Large intestine (tissue), 3 donors: ENCODE measurements around the gene TAP2. TPM values are rescaled to one million over a fixed set of nuclear protein-coding genes. Genes with fewer than 3 reads are reported as not detected.
"Not testable (repeated sequence)": the region's sequence is repeated elsewhere in the genome, so short reads cannot be mapped to it uniquely, and the experiment has no call there.

Source experiments
- DNase-seq, 2 donors: peaks; one replicate each; pipeline versions ENCODE4 v3.0.0 to v3.0.0-alpha.2; 2013
- H3K27ac ChIP-seq: one replicate; pipeline ENCODE4 v1.5.1; 2013; ENCODE audit warnings: low read length
- H3K27me3 ChIP-seq: 2 replicates; pipeline ENCODE4 v1.6.1; 2013; ENCODE audit warnings: low read length; ENCODE audit not compliant: control insufficient read depth, insufficient read depth
- H3K36me3 ChIP-seq: 2 replicates; pipeline ENCODE4 v1.6.1; 2013; ENCODE audit warnings: low read length; ENCODE audit not compliant: control insufficient read depth, insufficient read depth
- H3K4me1 ChIP-seq: one replicate; pipeline ENCODE4 v1.6.1; 2013; ENCODE audit warnings: low read length; ENCODE audit not compliant: control insufficient read depth, insufficient read depth
- H3K4me3 ChIP-seq: one replicate; pipeline ENCODE4 v1.5.1; 2013; ENCODE audit warnings: low read length
- H3K9me3 ChIP-seq: one replicate; pipeline ENCODE4 v1.6.1; 2013; ENCODE audit warnings: mild to moderate bottlenecking, low read depth, low read length, moderate library complexity; ENCODE audit not compliant: control insufficient read depth
- WGBS: methylation state at CpG from one replicate; pipeline ENCODE4 v1.1.5; 2013; ENCODE audit warnings: low lambda C conversion rate; ENCODE audit not compliant: insufficient coverage; 5-methylcytosine and 5-hydroxymethylcytosine counted together
- polyA plus RNA-seq: library from polyadenylated mRNA; unstranded; fragments of 120-200 nt; gene quantifications from one replicate; pipeline ENCODE4 v1.2.1, GENCODE V29; 2013

TAP2 gene
- polyA plus RNA-seq, 1 donor, result 13.3 TPM

DNA sequence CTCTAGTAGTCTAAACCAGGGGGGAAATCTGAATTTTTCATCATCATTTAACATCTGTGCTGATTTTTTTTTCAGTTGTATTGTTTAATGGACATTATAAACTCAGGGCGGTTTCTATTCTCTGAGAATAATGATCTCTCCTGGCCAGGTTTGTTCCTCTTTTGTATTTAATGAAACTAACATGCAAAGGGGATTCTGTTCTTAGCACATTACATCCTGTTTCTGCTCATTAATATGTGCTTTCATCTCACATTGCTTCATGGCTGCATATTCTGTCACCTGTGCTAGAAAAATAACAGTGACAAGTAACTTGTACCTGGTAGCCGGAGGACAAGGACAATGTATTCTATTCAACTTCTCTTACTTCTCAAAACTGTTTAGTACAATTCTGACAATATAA, 22.5 kb downstream of the TAP2 start:
- Histone ChIP-seq H3K4me3 (no peak overlapping the region), H3K27ac (no peak overlapping the region)

DNA sequence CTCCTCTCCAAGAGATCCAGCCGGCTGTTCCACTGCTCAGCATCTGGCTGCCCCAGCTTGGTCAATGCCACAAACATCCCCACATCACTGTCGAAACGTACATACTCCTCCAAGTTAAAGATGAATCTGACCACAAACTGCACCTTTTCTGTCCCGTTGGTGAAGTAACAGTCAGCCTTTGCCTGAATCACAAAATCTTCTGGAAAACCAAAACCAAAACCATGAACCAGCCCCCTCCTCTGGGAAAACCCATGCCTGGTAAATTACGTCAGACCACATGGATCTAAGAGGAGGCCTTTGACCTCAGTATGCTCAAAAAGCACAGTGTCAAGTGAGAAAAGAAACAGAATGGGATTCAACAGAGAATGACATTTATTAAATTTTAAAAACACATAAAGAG, 23.4 kb downstream of the TAP2 start:
- Histone ChIP-seq H3K36me3 (no peaks in the 10 kb centered on the region), H3K27me3 (peaks cover 21% of the 10 kb centered on the region), H3K27ac (no peak overlapping the region), H3K4me3 (no peak overlapping the region), H3K9me3 (no peaks in the 10 kb centered on the region), H3K4me1 (no peaks in the 10 kb centered on the region)
- WGBS, result no CpG with 5 or more reads among the region's 5 CpGs
- no peak for DNase-seq

More for the DNA sequence above, 22.5 kb downstream of the TAP2 start:
- DNase-seq, result no peak
- 100% methylated on average over 2 of the region's 2 CpGs for WGBS
- peaks cover 24% of the 10 kb centered on the region for H3K27me3 ChIP-seq
- no peaks in the 10 kb centered on the region for H3K9me3 ChIP-seq
- H3K4me1 ChIP-seq, result no peaks in the 10 kb centered on the region
- no peaks in the 10 kb centered on the region for H3K36me3 ChIP-seq

DNA sequence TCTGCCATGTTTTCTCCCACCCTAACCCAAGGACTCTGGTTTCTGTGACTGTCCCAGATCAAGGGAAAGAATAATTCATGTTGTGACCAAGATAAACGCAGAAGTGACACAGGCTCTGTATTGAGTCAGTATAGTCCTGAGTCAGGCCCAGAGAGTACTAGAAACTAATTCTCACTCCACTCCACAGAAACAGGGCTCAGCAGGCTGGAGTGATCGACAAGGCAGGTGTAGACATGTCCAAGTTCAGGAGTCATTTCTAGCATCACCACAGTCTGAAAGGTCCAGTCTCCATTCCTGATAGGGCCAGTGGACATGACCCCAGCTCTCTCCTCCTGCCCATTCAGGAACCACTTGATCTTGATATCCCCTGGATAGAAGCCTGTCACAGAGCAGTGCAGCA, 24.4 kb downstream of the TAP2 start:
- DNase-seq, result no peak
- no peak overlapping the region for H3K27ac ChIP-seq
- peaks cover 21% of the 10 kb centered on the region for H3K27me3 ChIP-seq
- no peaks in the 10 kb centered on the region for H3K4me1 ChIP-seq
- WGBS, result 100% methylated on average over 1 of the region's 2 CpGs
- no peaks in the 10 kb centered on the region for H3K36me3 ChIP-seq
- no peak overlapping the region for H3K4me3 ChIP-seq
- H3K9me3 ChIP-seq, result no peaks in the 10 kb centered on the region

DNA sequence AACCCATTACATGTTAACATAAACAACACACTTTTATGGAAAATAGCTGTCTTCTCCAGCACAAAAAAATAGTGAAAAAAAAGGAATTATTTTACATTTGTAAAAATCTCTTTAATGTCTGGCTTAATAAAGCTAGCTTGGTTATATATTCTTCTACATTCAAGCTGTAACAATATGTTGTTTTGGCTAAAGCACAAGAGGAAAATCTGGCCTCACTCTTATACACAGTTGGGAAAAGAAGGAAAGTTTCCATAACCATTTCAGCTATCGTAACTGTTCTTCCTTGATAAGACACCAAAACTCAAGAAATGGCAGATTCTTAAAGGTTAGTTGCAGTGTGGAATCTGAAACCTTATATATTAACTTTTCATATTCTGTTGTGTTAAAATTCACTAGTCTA, 29.4 kb downstream of the TAP2 start:
- DNase-seq, result no peak
- no peak overlapping the region for H3K4me3 ChIP-seq
- no peaks in the 10 kb centered on the region for H3K4me1 ChIP-seq
- no peak overlapping the region for H3K27ac ChIP-seq
- 0% methylated on average over 1 of the region's 1 CpG for WGBS
- no peaks in the 10 kb centered on the region for H3K9me3 ChIP-seq
- H3K36me3 ChIP-seq, result no peaks in the 10 kb centered on the region
- H3K27me3 ChIP-seq, result peaks cover 18% of the 10 kb centered on the region

DNA sequence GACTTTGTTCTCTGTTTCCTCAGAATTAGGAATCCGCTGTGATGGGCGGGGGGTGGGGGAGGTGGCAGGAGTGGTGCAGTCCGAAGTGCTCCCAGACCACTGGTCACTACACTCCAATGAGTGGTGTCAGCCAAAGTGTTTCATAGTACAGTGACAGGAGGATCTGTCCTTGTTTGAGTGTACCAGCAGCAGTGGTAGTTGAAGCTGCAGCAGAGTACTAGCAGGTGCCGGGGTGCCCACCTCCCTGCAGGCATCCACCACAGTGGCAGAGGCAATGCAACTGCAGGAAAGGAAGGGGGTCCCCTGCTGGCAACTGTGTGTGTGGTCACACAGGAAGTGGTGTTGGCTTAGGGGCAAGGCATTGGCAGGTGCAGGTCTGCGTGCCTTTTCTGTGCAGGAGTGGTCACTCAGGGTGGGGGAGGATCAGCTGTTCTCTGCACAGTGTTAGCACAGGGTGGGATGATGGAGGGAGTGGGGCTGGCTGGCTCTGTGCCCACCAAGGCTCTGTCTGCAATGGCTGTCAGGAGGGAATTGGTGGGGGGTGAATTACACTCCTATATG, 31.4 kb downstream of the TAP2 start:
- no peak for DNase-seq
- H3K4me1 ChIP-seq, result no peaks in the 10 kb centered on the region
- no peak overlapping the region for H3K4me3 ChIP-seq
- WGBS, result no CpG with 5 or more reads among the region's 5 CpGs
- no peaks in the 10 kb centered on the region for H3K36me3 ChIP-seq
- no peaks in the 10 kb centered on the region for H3K9me3 ChIP-seq
- H3K27ac ChIP-seq, result no peak overlapping the region
- peaks cover 9% of the 10 kb centered on the region for H3K27me3 ChIP-seq

DNA sequence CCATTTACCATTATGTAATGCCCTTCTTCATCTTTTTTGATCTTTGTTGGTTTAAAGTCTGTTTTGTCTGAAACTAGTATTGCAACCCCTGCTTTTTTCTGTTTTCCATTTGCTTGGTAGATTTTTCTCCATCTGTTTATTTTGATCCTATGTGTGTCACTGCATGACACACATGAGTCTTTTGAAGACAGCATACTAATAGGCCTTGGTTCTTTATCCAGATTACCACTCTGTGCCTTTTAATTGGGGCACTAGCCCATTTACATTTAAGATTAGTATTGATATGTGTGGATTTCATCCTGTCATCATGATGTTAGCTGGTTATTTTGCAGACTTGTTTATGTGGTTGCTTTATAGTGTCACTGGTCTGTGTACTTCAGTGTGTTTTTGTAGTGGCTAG, 33.1 kb downstream of the TAP2 start:
- not testable (repeated sequence) for H3K4me3 ChIP-seq, DNase-seq, H3K4me1 ChIP-seq, H3K9me3 ChIP-seq, H3K36me3 ChIP-seq, H3K27ac ChIP-seq
- H3K27me3 ChIP-seq, result peaks cover 11% of the 10 kb centered on the region

DNA sequence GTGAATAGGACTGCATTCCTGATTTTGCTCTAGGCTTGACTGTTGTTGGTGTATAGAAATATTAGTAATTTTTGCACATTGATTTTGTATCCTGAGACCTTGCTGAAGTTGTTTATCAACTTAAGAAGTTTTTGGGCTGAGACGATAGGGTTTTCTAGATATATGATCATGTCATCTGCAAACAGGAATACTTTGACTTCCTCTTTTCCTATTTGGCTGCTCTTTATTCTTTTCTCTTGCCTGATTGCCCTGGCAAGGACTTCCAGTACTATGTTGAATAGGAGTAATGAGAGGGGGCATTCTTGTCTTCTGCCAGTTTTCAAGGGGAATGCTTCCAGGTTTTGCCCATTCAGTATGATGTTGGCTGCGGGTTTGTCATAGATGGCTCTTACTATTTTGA, 35.1 kb downstream of the TAP2 start:
- DNase-seq, result no peak
- Histone ChIP-seq H3K4me1 (no peaks in the 10 kb centered on the region), H3K4me3 (no peak overlapping the region), H3K9me3 (no peaks in the 10 kb centered on the region), H3K36me3 (no peaks in the 10 kb centered on the region), H3K27ac (no peak overlapping the region), H3K27me3 (peaks cover 26% of the 10 kb centered on the region)
- 67% methylated on average over 1 of the region's 2 CpGs for WGBS

DNA sequence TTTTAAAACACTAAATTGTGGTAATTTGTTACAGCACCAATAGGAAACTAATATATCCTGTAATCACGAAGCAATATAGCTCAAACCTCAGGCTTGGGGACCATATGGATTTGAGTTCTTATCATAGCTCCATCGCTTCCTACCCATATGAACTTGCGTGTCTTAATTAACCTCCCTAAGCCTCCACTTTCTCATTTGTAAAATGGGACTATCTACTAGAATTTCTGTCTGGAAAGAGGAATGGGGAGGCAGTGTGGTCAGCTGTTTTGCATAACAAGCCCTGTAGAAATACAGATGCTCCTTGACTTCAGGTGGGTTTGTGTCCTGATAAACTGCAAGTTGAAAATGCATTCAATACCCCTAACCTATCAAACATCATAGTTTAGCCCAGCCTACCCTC, 38.8 kb downstream of the TAP2 start:
- DNase-seq, result no peak
- Histone ChIP-seq H3K36me3 (no peaks in the 10 kb centered on the region), H3K4me1 (peaks cover 2% of the 10 kb centered on the region), H3K9me3 (no peaks in the 10 kb centered on the region), H3K27ac (no peak overlapping the region), H3K27me3 (peaks cover 51% of the 10 kb centered on the region), H3K4me3 (no peak overlapping the region)
- no CpG with 5 or more reads among the region's 3 CpGs for WGBS

DNA sequence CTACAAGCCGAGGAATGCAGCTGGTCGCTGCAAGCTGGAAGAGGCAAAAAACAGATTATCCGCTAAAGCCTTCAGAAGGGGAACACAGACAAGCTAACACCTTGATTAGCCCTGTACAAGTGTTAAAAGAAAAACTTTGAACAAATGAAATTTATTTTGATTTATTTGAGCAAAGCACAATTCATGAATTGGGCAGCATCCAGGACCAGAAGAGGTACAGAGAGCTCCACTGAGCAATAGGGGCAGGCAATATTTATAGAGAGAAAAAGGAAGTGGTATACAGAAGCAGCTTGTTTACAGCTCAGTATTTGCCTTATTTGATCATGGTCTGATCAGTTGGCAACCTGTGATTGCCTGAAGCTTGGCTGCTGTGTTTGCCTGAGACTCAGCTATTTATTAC, 39.4 kb downstream of the TAP2 start:
- H3K36me3 ChIP-seq, result no peaks in the 10 kb centered on the region
- no peaks in the 10 kb centered on the region for H3K9me3 ChIP-seq
- no peak overlapping the region for H3K27ac ChIP-seq
- H3K27me3 ChIP-seq, result peaks cover 56% of the 10 kb centered on the region
- 90% methylated on average over 2 of the region's 3 CpGs for WGBS
- DNase-seq, result no peak
- H3K4me3 ChIP-seq, result no peak overlapping the region
- H3K4me1 ChIP-seq, result peaks cover 2% of the 10 kb centered on the region

DNA sequence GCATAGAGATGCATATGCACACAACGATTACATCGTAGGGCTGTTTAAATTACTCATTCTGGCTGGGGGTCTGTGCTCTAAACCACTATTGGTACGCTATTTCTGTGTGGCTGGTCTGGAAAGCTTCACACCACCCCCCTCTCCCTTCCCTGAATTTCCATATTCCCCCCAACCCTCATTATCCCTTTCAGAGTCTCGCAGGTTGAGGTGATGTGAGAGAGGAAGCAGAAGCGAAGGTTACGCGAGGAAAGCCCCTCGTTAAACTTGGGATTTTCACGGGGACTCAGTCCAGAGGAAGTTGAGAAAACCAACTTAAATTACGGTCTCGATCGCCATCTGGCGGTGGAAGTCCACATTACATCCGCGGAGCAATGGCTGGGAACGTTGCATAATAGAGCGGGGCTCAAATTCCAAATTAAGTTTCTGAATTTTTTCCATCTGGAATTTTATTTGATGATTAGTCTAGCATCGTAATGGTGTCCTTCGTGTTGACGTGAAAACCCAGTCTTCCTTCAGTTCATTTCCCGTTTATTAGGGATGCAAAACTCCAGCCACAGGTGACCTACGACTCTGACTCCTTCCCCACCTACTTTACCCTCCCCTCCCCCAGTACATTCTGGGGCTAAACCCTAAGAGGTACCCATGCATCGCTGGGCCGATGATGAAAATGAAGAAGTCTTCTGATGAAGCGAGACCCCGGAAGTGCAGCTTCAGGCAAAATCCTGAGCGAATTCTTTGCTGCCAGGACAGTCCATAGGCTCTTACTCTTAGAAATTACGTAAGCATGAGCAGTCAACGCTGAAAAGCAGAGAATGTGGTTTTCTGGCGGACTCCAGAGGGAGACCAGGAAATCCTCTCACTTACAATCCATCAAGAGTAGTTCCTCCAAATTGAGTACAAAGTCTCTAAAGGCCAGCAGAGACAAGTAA, 41.4 kb downstream of the TAP2 start:
- WGBS, result 59% methylated on average over 3 of the region's 30 CpGs

DNA sequence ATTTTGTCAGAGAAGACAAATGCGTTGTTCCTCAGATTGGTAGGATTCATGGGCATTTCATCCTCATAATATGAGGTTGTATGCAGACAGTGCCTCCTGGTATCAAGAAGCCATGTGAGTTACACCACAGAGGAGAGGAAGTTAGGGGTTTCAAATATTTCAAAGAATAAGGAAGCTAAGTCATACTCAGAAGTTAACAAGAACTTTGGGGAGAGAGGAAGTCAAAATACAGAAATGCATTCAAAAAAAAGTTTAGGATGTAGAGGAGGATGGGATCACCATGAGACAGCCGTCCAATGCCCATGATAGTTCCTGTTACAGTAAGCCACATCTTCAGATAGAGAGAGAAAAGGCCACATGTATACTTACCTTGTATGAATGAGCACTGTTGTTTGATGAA, 44.0 kb downstream of the TAP2 start:
- no CpG with 5 or more reads among the region's 2 CpGs for WGBS
- no peak for DNase-seq
- Histone ChIP-seq H3K27ac (no peak overlapping the region), H3K36me3 (no peaks in the 10 kb centered on the region), H3K27me3 (peaks cover 69% of the 10 kb centered on the region), H3K4me3 (no peak overlapping the region), H3K4me1 (peaks cover 2% of the 10 kb centered on the region), H3K9me3 (no peaks in the 10 kb centered on the region)

More for the DNA sequence above, 41.4 kb downstream of the TAP2 start:
- no peaks in the 10 kb centered on the region for H3K9me3 ChIP-seq
- peaks cover 64% of the 10 kb centered on the region for H3K27me3 ChIP-seq
- H3K4me1 ChIP-seq, result peaks cover 2% of the 10 kb centered on the region
- H3K36me3 ChIP-seq, result no peaks in the 10 kb centered on the region
- DNase-seq, result peak; percentile 43
- H3K27ac ChIP-seq, result no peak overlapping the region
- H3K4me3 ChIP-seq, result no peak overlapping the region
